Left forelimb (tissue), 1 donor: ENCODE measurements around the gene UNC45A.

Experiments used
- DNase-seq: peaks from one replicate; pipeline ENCODE4 v3.0.0-alpha.2; 2018; ENCODE audit warnings: low spot score

The UNC45A gene

GRCh38 chr15:90960298-90961091 lies 25.4 kb downstream of the UNC45A start:
- no peak for DNase-seq

GRCh38 chr15:90962021-90962420 lies 26.9 kb downstream of the UNC45A start:
- no peak for DNase-seq

GRCh38 chr15:90966262-90966661 lies 31.2 kb downstream of the UNC45A start:
- DNase-seq = no peak

- DNase-seq = no peak
These were observed 32.1 kb downstream of the UNC45A start for GRCh38 chr15:90967206-90967605.

GRCh38 chr15:90968434-90968833 lies 33.3 kb downstream of the UNC45A start:
- no peak for DNase-seq

- no peak for DNase-seq
These were observed 35.2 kb downstream of the UNC45A start for GRCh38 chr15:90970274-90970673.

- DNase-seq = no peak
These were observed 37.0 kb downstream of the UNC45A start for GRCh38 chr15:90972133-90972532.

GRCh38 chr15:90974216-90974615 lies 39.1 kb downstream of the UNC45A start:
- no peak for DNase-seq

GRCh38 chr15:90979582-90979981 lies 44.5 kb downstream of the UNC45A start:
- DNase-seq = no peak

- no peak for DNase-seq
These were observed 46.6 kb downstream of the UNC45A start for GRCh38 chr15:90981681-90982080.

- no peak for DNase-seq
These were observed 47.0 kb downstream of the UNC45A start for GRCh38 chr15:90982135-90982534.

- no peak for DNase-seq
These were observed 51.9 kb downstream of the UNC45A start for GRCh38 chr15:90986790-90987507.

- DNase-seq = no peak
These were observed 52.6 kb downstream of the UNC45A start for GRCh38 chr15:90987561-90988141.

- DNase-seq = no peak
These were observed 53.2 kb downstream of the UNC45A start for GRCh38 chr15:90988296-90988695.

- DNase-seq = no peak
These were observed 54.1 kb downstream of the UNC45A start for GRCh38 chr15:90989040-90989768.

GRCh38 chr15:90990446-90990845 lies 55.4 kb downstream of the UNC45A start:
- DNase-seq = no peak

GRCh38 chr15:90991587-90992285 lies 56.7 kb downstream of the UNC45A start:
- DNase-seq = no peak

GRCh38 chr15:90994059-90994416 lies 59.0 kb downstream of the UNC45A start:
- DNase-seq = no peak

- peak; percentile 98 for DNase-seq
These were observed 59.6 kb downstream of the UNC45A start, which contains the start of gene PRC1 for GRCh38 chr15:90994417-90995311. TSS of gene PRC1 (minus strand) at chr15:90994535. CDS start at chr15:90994417, 118 bp downstream.

- DNase-seq = no peak
These were observed 63.7 kb downstream of the UNC45A start for GRCh38 chr15:90998737-90999136.

GRCh38 chr15:91001209-91001608 lies 66.1 kb downstream of the UNC45A start:
- no peak for DNase-seq
